SIG-M5 treated with dmso at 0.1 percent for 504 hours (cell line): Measurements from ENCODE around the gene CTAGE1.
A peak's percentile ranks its signal among the peaks of the same experiment; 100 is the strongest.
"Not testable (repeated sequence)": the region's sequence is repeated elsewhere in the genome, so short reads cannot be mapped to it uniquely, and the experiment has no call there.

Experiments used
- DNase-seq: peaks from one replicate; lab custom pipeline; 2025; ENCODE audit not compliant: unreplicated experiment; lab: John Stamatoyannopoulos, UW

CTAGE1 gene

GRCh38 chr18:22393164-22393563 lies 24.6 kb downstream of the CTAGE1 start:
- not testable (repeated sequence) for DNase-seq

- DNase-seq = no peak
Measured at GRCh38 chr18:22391407-22392345, 26.0 kb downstream of the CTAGE1 start.

DNA sequence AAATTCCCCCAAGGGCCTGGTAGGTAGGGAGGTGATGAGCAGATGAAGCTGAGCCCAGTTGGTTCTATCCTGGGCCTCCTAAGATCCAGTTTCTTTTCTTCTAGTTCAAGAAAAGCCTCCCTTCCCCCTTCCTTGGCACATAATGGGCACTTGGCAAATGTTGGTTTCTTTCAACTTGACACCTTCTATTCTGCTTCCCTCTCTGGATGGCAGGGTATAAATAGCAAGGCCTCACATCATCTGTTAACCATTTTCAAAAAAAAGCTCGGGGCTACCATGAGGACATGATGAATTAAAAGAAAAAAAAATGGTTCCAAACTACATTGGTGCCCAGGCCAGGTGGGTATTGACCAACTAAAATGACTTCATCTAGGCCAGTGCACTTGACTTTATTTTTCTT lies 29.9 kb downstream of the CTAGE1 start:
- DNase-seq = no peak

- no peak for DNase-seq
Measured at GRCh38 chr18:22387364-22387763, 30.4 kb downstream of the CTAGE1 start.

DNA sequence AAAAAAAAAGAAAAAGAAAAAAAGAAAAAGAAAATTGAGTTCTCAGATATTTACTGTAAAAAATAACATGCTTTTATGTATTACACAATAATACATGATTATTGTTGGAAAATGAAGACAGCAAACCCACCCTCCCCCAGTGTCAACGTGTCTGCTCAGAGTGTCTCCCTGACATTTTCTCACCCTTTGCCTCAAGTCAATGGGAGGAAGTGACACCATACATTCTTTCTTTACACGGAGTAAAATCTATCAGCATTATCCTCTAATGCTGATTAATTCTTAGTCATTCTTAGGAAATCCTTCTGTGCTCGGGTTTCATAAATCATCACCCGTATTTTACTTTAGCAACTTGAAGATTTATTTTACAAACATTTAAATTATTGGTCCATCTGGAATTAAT lies 32.0 kb downstream of the CTAGE1 start:
- no peak for DNase-seq

- peak; percentile 26 for DNase-seq
Measured at GRCh38 chr18:22378672-22379282, 38.9 kb downstream of the CTAGE1 start.

DNA sequence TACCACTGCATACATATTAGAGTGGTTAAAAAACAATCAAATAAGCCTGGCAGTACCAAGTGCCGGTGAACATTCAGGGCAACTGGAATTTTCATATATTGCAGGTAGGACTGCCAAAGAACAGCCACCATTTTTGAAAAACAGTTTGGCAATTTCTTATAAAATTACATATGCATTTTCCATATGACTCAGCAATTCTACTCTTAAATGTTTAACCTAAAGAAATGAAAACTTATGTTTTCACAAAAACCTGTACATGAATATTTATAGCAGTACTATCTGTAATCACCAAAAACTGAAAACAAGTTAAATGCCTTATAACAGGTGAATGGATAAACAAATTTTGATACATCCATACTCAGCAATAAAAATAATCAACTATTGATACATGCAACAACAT lies 39.9 kb downstream of the CTAGE1 start:
- no peak for DNase-seq

DNA sequence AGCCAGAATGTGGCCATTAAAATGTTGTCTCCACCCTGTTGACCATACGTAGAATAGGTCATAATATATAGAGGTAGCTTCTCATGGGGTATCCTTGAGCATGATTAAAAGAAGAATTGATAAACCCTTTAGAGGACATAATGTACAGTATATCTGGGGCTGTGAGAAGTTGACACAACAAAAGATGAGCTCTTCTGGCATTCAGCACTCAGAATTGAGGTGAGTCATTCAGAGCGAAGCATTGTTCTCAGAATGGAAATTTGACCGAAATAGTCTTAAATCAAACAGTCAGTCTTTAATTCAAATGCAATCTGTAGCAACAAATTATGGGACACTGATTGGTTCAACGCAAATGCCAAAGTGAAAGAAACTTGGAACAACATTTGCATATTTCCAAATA lies 47.3 kb downstream of the CTAGE1 start:
- DNase-seq = no peak

GRCh38 chr18:22368021-22368420 lies 49.7 kb downstream of the CTAGE1 start:
- no peak for DNase-seq

GRCh38 chr18:22367303-22367702 lies 50.4 kb downstream of the CTAGE1 start:
- no peak for DNase-seq

DNA sequence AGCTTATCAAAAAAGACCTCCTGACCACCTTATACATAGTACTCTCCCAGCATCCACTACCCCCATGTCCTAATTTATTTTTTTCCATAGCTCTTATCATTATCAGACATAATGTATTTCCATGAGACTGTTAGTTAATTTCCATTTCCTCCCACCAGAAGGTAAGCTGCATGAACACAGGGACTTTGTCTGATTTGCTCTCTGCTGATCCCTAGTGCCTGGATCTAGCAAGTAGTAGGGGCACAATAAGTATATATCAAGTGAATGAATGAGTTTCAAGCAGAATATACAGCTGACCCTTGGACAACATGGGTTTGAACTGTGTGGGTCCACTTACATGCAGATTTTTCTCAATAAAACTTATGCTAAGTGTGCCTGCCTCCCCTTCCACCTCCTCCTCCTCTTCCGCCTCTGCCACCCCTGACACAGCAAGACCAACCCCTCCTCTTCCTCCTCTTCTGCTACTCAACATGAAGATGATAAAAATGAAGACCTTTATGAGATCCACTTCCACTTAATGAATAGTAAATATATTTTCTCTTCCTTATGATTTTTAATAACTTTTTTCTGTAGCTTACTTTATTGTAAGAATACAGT lies 53.8 kb downstream of the CTAGE1 start:
- DNase-seq = no peak
